Islet precursor cell (in vitro differentiated cells): ENCODE data around the gene SLC2A11.
"Not testable (repeated sequence)": the region's sequence is repeated elsewhere in the genome, so short reads cannot be mapped to it uniquely, and the experiment has no call there.

Source experiments
- DNase-seq: peaks from one replicate; pipeline ENCODE4 v3.0.0-alpha.2; 2018

The SLC2A11 gene

GRCh38 chr22:23892706-23893105, 35.0 kb downstream of the SLC2A11 start:
- no peak for DNase-seq

GRCh38 chr22:23893121-23893944, 35.7 kb downstream of the SLC2A11 start:
- no peak for DNase-seq

DNA sequence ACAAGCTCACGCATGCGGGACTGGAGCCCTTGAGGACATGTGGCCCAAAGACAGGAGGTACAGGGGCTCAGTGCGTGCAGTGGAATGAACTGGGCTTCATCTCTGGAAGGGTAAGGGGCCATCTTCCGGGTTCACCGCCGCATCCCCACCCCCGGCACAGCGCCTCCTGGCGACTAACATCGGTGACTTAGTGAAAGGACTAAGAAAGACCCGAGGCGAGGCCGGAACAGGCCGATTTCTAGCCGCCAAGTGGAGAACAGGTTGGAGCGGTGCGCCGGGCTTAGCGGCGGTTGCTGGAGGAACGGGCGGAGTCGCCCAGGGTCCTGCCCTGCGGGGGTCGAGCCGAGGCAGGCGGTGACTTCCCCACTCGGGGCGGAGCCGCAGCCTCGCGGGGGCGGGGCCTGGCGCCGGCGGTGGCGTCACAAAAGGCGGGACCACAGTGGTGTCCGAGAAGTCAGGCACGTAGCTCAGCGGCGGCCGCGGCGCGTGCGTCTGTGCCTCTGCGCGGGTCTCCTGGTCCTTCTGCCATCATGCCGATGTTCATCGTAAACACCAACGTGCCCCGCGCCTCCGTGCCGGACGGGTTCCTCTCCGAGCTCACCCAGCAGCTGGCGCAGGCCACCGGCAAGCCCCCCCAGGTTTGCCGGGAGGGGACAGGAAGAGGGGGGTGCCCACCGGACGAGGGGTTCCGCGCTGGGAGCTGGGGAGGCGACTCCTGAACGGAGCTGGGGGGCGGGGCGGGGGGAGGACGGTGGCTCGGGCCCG, 36.5 kb downstream of the SLC2A11 start, which contains the start of gene MIF:
TSS of gene MIF (plus strand) at position 439 of the 765 bp plus-strand sequence. CDS start at position 531, 92 bp downstream.
- DNase-seq = peak; percentile 99

- DNase-seq = peak; percentile 87
These were observed 37.3 kb downstream of the SLC2A11 start for GRCh38 chr22:23894710-23895598.

GRCh38 chr22:23895599-23896144, 38.0 kb downstream of the SLC2A11 start:
- DNase-seq = no peak

- no peak for DNase-seq
These were observed 38.5 kb downstream of the SLC2A11 start for GRCh38 chr22:23896166-23896522.

GRCh38 chr22:23896523-23897186, 39.0 kb downstream of the SLC2A11 start:
- DNase-seq = no peak

DNA sequence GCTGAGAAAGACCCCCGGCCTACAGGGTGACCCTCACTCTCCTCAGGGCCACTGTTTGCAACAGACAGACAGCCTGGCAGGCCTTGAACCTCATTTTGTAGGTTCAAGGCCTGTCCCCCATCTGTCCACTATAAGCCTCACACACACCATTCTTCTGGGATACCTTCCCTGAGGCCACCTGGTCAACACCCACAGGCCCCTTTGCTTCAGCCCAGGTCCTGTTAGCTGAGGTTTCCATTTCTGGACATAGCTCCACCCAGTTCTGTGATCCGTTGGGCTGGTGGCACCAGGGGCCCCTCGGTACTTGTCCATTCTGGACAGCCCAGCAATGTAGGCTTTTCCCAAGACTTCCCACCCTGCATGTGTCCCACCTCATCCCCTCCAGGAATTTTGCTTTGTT, 39.6 kb downstream of the SLC2A11 start:
- DNase-seq = no peak

GRCh38 chr22:23898006-23898974, 40.6 kb downstream of the SLC2A11 start:
- DNase-seq = no peak

DNA sequence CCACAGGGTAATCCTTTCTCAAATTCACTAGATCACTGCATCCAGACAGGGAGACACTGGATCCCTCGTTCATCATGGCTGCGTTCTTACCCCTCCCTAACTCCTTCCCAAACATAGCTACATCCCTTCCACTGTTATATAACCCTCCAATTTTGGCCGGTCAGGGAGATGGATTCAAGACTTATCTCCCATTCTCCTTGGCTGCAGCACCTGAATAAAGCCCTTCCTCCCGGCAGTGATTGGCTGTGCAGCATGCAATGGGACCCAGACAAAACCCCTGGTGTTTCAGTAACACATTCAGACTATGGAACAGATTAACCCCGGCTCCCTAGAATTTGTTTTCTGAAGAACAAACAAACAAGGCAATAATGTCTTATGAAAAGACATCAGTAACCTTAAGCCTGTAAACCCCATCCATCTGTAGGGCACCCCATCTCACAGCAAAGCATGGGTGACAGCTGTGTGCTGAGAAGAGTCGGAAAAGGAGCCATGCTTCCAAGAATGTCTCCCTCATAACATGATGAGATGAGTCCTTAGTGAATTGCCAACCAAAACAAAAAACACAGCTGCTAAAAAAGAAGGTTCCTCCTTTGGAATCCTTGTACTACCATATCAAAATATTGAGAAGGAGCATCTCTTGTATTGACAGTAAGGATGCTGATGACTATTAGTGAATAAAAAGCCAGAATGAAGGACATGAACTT, 41.5 kb downstream of the SLC2A11 start:
- DNase-seq = no peak

DNA sequence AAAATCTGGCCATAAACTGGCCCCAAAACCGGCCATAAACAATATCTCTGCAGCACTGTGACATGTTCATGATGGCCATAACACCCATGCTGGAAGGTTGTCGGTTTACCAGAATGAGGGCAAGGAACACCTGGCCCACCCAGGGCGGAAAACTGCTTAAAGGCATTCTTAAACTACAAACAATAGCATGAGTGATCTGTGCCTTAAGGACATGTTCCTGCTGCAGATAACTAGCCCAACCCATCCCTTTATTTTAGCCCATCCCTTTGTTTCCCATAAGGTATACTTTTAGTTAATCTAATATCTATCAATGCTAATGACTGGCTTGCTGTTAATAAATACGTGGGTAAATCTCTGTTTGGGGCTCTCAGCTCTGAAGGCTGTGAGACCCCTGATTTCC, 42.6 kb downstream of the SLC2A11 start:
- not testable (repeated sequence) for DNase-seq

DNA sequence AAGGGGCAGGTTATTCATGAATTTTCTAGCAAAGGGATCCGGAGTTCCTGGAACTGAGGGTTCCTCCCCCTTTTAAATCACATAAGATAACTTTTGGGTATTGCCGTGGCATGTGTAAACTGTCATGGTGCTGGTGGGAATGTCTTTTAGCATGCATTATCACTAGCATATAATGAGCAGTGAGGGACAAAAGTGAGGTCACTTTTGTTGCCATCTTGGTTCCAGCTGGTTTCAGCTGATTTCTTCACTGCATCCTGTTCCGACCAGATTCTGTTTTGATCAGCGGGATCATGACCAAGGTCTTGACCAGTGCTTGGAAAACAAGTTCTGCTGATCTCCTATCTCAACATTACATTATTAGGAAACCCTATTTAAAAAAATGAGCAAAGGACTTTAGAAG, 43.9 kb downstream of the SLC2A11 start:
- no peak for DNase-seq

- DNase-seq = no peak
These were observed 45.8 kb downstream of the SLC2A11 start for GRCh38 chr22:23903328-23903971.

DNA sequence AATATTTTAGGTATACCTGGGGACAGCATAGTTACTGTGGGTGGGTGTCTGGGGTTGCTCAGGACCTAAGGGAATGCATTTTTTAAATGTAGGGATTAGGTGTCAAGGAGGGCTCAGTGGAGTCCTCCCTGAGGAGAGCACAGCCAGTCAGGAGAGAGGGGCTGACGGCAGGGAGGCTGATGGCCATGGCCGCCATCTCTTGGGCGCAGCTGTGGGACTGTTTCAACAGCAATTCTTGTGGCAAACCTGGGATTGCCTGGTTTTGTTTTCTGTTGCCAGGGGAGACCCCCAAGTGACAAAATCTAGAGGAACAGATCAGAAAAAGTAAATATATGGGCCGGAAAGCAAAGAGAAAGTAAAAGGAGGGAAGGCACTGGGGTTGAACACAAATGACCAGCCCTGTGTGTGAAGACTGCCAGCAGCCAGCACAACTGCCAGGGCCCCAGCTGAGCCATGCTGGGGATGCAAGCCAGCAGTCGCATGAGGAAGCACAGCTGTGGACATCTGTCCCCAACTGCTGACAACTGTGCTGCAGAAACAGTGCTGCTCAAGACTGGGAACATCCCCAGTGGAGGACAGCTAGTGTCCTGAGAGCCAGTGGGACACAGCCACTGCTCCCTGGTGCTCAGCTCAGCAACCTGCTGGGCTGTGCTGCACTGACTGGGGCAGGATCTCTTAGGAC, 47.0 kb downstream of the SLC2A11 start:
- DNase-seq = no peak

DNA sequence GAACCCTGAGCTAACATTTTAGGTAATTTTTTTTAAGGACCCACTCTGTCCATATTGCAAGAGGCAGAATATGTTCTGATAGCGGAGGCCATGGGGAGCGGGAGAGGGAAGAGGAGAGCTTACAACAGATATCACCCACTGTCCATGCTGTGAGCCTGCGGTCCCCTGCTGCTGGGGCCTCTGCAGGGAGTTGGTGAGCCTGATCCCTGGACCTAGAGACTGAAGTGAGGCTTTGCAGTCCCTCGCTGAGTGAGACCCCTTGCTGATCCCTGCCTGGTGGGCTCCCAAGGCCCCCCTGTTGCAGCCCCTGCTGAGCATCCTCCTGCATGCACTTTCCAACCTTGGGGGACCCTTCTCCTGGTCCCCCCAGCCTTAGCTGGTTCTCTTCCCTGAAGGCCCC, 49.0 kb downstream of the SLC2A11 start:
- DNase-seq = no peak

DNA sequence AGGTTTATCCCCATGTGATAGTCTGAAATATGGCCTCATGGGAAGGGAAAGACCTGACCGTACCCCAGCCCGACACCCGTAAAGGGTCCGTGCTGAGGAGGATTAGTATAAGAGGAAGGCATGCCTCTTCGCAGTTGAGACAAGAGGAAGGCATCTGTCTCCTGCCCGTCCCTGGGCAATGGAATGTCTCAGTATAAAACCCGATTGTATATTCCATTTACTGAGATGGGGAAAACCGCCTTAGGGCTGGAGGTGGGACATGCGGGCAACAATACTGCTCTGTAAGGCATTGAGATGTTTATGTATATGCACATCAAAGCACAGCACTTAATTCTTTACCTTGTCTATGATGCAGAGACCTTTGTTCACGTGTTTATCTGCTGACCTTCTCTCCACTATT, 49.7 kb downstream of the SLC2A11 start:
- not testable (repeated sequence) for DNase-seq

- DNase-seq = no peak
These were observed 51.0 kb downstream of the SLC2A11 start for GRCh38 chr22:23908587-23909205.

DNA sequence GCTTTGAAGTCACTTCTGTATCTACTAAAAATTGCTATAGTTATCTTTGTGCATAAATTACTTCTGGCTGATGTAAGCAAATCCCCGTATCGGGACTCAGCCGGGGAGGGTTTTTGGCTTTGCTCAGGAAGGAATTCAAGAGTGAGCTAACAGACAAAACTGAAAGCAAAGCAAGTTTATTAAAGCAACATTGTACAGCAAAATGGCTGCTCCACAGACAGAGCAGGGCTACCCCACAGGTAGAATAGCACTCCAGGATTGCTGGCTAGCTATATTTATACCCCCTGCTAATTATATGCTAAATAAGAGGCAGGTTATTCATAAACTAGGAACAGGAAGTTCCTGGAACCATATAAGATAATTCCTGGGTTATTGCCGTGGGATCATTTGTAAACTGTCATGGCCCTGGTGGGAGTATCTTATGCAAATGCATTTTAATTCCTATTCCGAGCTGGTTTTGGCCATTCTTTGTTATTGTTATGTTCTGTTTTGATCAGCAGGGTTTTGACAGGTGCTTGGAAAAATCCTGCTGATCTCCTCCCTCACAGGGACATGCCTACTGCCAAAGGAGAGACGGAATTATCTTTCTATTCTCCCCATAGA, 51.7 kb downstream of the SLC2A11 start:
- peak; percentile 30 for DNase-seq
